Neural cell (in vitro differentiated cells): Measurements from ENCODE around the gene ITGA11. TPM values are rescaled to one million over a fixed set of nuclear protein-coding genes. Genes with fewer than 3 reads are reported as not detected.

Experiments used
- H2AFZ ChIP-seq: fragments of 200-600, 300-800 bp; sonication (generic), shearing (Covaris generic); 2 replicates; pipeline ENCODE4 v1.6.0; 2014; ENCODE audit warnings: low read depth, mild to moderate bottlenecking, antibody characterized with exemption, low read length, moderate library complexity
- H3F3A ChIP-seq: fragments of 200-600 bp; shearing (Covaris generic); 2 replicates; pipeline ENCODE4 v1.6.1; 2016; ENCODE audit warnings: mild to moderate bottlenecking, moderate library complexity, mixed read lengths, antibody characterized with exemption, low read length; ENCODE audit not compliant: insufficient read depth, poor library complexity, severe bottlenecking
- H3K27ac ChIP-seq: fragments of 200-600, 300-800 bp; sonication (generic), shearing (Covaris generic); 2 replicates; pipeline ENCODE4 v1.5.1; 2014; ENCODE audit warnings: mild to moderate bottlenecking, low read length, moderate library complexity
- H3K27me3 ChIP-seq: fragments of 300-800, 200-600 bp; sonication (generic), shearing (Covaris generic); 2 replicates; pipeline ENCODE4 v1.6.0; 2014; ENCODE audit warnings: mild to moderate bottlenecking, low read depth, low read length, moderate library complexity; ENCODE audit not compliant: insufficient read depth
- H3K36me3 ChIP-seq: fragments of 300-800, 200-600 bp; sonication (generic), shearing (Covaris generic); 2 replicates; pipeline ENCODE4 v1.5.1; 2014; ENCODE audit warnings: mild to moderate bottlenecking, antibody characterized with exemption, low read length, moderate library complexity; ENCODE audit not compliant: insufficient read depth
- H3K4me2 ChIP-seq: fragments of 300-800, 200-600 bp; sonication (generic), shearing (Covaris generic); 2 replicates; pipeline ENCODE4 v1.6.0; 2014; ENCODE audit warnings: mild to moderate bottlenecking, low read length
- H3K4me3 ChIP-seq: fragments of 300-800, 200-600 bp; sonication (generic), shearing (Covaris generic); 2 replicates; pipeline ENCODE4 v1.5.1; 2014; ENCODE audit warnings: mild to moderate bottlenecking, low read length, moderate library complexity
- H3K79me2 ChIP-seq: fragments of 200-600 bp; shearing (Covaris generic); replicated peaks from 2 replicates; pipeline ENCODE4 v1.6.0; 2014; ENCODE audit warnings: mild to moderate bottlenecking, low read length, moderate library complexity; ENCODE audit not compliant: insufficient read depth
- H3K9ac ChIP-seq: fragments of 300-800, 200-600 bp; sonication (generic), shearing (Covaris generic); 2 replicates; pipeline ENCODE4 v1.6.1; 2016; ENCODE audit warnings: mild to moderate bottlenecking, low read length, mixed read lengths
- H3K9me2 ChIP-seq: fragments of 200-600 bp; shearing (Covaris generic); 2 replicates; pipeline ENCODE4 v1.6.1; 2016; ENCODE audit warnings: mild to moderate bottlenecking, low read length, mixed read lengths; ENCODE audit not compliant: insufficient read depth
- H3K9me3 ChIP-seq: fragments of 200-600, 300-800 bp; sonication (generic), shearing (Covaris generic); 2 replicates; pipeline ENCODE4 v1.6.1; 2016; ENCODE audit warnings: mild to moderate bottlenecking, mixed run types, low read length, moderate library complexity, mixed read lengths
- H4K20me1 ChIP-seq: fragments of 200-600 bp; shearing (Covaris generic); 2 replicates; pipeline ENCODE4 v1.6.1; 2016; ENCODE audit warnings: mild to moderate bottlenecking, mixed run types; ENCODE audit not compliant: insufficient read depth
- EP300 ChIP-seq: fragments of 450-650 bp; conservative IDR thresholded peaks from 2 replicates; pipeline ENCODE4 v1.6.1; 2014; ENCODE audit warnings: antibody characterized with exemption, mild to moderate bottlenecking, moderate library complexity; ENCODE audit not compliant: poor library complexity, severe bottlenecking
- EZH2 ChIP-seq: fragments of 200-600, 300-800 bp; shearing (Covaris generic), sonication (generic); IDR thresholded peaks from 2 replicates; pipeline ENCODE4 v1.6.1; 2014; ENCODE audit warnings: antibody characterized with exemption, low read length, borderline replicate concordance, mild to moderate bottlenecking; ENCODE audit not compliant: insufficient read depth, poor library complexity, severe bottlenecking
- MXI1 ChIP-seq: fragments of 450-650 bp; conservative IDR thresholded peaks from 2 replicates; pipeline ENCODE4 v1.6.1; 2014; ENCODE audit warnings: antibody characterized with exemption, mild to moderate bottlenecking; ENCODE audit not compliant: poor library complexity, severe bottlenecking
- POLR2AphosphoS5 ChIP-seq: IDR thresholded peaks from 2 replicates; pipeline ENCODE4 v1.6.1; 2012
- RAD21 ChIP-seq: fragments of 450-650 bp; conservative IDR thresholded peaks from 2 replicates; pipeline ENCODE4 v1.6.1; 2014; ENCODE audit warnings: antibody characterized with exemption, mild to moderate bottlenecking, moderate library complexity
- SMC3 ChIP-seq: fragments of 450-650 bp; conservative IDR thresholded peaks from 2 replicates; pipeline ENCODE4 v1.6.1; 2014; ENCODE audit warnings: antibody characterized with exemption, mild to moderate bottlenecking, moderate library complexity; ENCODE audit not compliant: poor library complexity
- TAF1 ChIP-seq: IDR thresholded peaks from 2 replicates; pipeline ENCODE4 v1.6.1; 2012; ENCODE audit warnings: low read depth
- polyA plus RNA-seq: library from polyadenylated mRNA; depleted of rRNA; stranded (reverse); fragments of >200 nt; gene quantifications from 2 replicates; pipeline ENCODE4 v1.2.3, GENCODE V29; 2014
- TF ChIP-seq, protein P1 (sequence below): IDR thresholded peaks from 2 replicates; pipeline ENCODE4 v1.6.1; 2012; ENCODE audit warnings: borderline replicate concordance
- TF ChIP-seq, protein P2 (sequence below): fragments of 450-650 bp; IDR thresholded peaks from 2 replicates; pipeline ENCODE4 v1.5.1; 2014; ENCODE audit warnings: antibody characterized with exemption, mild to moderate bottlenecking, moderate library complexity; ENCODE audit not compliant: poor library complexity, severe bottlenecking

ITGA11 gene
- polyA plus RNA-seq, 1 donor from 2014 or later = not detected

DNA sequence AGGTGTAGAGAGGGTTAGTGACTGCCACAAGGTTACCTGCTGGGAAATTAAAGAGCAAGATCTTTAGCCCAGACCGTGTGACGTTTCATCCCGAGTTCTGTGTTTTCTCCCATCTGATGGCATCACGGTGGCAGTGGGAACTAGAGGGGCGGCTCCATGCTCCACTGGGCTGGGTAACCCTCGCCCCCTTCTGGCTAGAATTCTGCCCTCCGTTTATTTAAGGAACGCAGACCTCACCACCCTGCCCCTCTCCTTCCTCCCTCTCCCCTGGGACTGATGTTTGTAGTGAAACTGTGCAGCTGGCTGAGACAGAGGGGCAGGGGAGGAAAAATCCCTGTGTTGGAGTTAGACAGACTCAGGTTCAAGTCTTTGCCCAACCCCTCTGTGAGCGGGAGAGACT lies 65.6 kb downstream of the ITGA11 start:
- TF ChIP-seq, protein P1, sequence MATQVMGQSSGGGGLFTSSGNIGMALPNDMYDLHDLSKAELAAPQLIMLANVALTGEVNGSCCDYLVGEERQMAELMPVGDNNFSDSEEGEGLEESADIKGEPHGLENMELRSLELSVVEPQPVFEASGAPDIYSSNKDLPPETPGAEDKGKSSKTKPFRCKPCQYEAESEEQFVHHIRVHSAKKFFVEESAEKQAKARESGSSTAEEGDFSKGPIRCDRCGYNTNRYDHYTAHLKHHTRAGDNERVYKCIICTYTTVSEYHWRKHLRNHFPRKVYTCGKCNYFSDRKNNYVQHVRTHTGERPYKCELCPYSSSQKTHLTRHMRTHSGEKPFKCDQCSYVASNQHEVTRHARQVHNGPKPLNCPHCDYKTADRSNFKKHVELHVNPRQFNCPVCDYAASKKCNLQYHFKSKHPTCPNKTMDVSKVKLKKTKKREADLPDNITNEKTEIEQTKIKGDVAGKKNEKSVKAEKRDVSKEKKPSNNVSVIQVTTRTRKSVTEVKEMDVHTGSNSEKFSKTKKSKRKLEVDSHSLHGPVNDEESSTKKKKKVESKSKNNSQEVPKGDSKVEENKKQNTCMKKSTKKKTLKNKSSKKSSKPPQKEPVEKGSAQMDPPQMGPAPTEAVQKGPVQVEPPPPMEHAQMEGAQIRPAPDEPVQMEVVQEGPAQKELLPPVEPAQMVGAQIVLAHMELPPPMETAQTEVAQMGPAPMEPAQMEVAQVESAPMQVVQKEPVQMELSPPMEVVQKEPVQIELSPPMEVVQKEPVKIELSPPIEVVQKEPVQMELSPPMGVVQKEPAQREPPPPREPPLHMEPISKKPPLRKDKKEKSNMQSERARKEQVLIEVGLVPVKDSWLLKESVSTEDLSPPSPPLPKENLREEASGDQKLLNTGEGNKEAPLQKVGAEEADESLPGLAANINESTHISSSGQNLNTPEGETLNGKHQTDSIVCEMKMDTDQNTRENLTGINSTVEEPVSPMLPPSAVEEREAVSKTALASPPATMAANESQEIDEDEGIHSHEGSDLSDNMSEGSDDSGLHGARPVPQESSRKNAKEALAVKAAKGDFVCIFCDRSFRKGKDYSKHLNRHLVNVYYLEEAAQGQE = no peak
- TF ChIP-seq SMC3 (no peak), EZH2 (no peak), MXI1 (no peak), EP300 (no peak), RAD21 (no peak), POLR2AphosphoS5 (no peak), TAF1 (no peak)
- TF ChIP-seq, protein P2, sequence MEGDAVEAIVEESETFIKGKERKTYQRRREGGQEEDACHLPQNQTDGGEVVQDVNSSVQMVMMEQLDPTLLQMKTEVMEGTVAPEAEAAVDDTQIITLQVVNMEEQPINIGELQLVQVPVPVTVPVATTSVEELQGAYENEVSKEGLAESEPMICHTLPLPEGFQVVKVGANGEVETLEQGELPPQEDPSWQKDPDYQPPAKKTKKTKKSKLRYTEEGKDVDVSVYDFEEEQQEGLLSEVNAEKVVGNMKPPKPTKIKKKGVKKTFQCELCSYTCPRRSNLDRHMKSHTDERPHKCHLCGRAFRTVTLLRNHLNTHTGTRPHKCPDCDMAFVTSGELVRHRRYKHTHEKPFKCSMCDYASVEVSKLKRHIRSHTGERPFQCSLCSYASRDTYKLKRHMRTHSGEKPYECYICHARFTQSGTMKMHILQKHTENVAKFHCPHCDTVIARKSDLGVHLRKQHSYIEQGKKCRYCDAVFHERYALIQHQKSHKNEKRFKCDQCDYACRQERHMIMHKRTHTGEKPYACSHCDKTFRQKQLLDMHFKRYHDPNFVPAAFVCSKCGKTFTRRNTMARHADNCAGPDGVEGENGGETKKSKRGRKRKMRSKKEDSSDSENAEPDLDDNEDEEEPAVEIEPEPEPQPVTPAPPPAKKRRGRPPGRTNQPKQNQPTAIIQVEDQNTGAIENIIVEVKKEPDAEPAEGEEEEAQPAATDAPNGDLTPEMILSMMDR = no peak
- no peaks in the 10 kb centered on the region for H3K36me3 ChIP-seq
- H3K9ac ChIP-seq = no peak overlapping the region
- no peak overlapping the region for H3K27ac ChIP-seq
- H3K9me2 ChIP-seq = no peaks in the 10 kb centered on the region
- no peak overlapping the region for H2AFZ ChIP-seq
- no peak overlapping the region for H3K4me3 ChIP-seq
- no peaks in the 10 kb centered on the region for H3K9me3 ChIP-seq
- no peaks in the 10 kb centered on the region for H4K20me1 ChIP-seq
- no peaks in the 10 kb centered on the region for H3K79me2 ChIP-seq
- no peaks in the 10 kb centered on the region for H3F3A ChIP-seq
- H3K27me3 ChIP-seq = no peaks in the 10 kb centered on the region
- no peak overlapping the region for H3K4me2 ChIP-seq

DNA sequence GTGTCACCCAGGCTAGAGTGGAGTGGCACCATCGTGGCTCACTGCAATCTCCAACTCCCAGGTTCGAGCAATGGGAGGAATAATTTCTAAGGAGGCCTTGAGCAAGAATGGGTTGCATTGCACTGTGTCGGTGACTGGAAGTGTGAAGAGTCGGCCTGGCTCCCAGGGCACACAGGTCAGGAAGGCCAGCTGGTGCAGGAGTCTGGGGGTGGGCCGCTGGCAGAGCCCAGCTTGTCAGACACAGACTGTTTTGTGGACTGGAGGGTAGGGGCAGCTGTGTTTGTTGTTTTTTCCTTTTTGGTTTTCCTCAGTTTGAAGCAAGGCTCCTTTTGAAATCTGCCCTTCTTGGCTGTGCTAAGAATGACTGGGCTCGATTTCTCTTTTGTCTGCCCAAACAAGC lies 66.2 kb downstream of the ITGA11 start:
- no peak overlapping the region for H3K27ac ChIP-seq
- no peak overlapping the region for H3K9ac ChIP-seq
- no peaks in the 10 kb centered on the region for H4K20me1 ChIP-seq
- H2AFZ ChIP-seq = no peak overlapping the region
- no peaks in the 10 kb centered on the region for H3K9me3 ChIP-seq
- H3F3A ChIP-seq = no peaks in the 10 kb centered on the region
- no peak overlapping the region for H3K4me2 ChIP-seq
- H3K27me3 ChIP-seq = no peaks in the 10 kb centered on the region
- H3K9me2 ChIP-seq = no peaks in the 10 kb centered on the region
- no peaks in the 10 kb centered on the region for H3K36me3 ChIP-seq
- H3K4me3 ChIP-seq = no peak overlapping the region
- no peak for TF ChIP-seq POLR2AphosphoS5
- TF ChIP-seq, protein P2 = no peak
- no peak for TF ChIP-seq SMC3
- no peak for TF ChIP-seq RAD21
- no peak for TF ChIP-seq EP300
- no peak for TF ChIP-seq EZH2
- TF ChIP-seq MXI1 = no peak
- TF ChIP-seq, protein P1 = no peak
- no peak for TF ChIP-seq TAF1
- no peaks in the 10 kb centered on the region for H3K79me2 ChIP-seq
